Heart left ventricle (tissue), 16 donors: Measurements from ENCODE around the gene PATJ. TPM values are rescaled to one million over a fixed set of nuclear protein-coding genes. Genes with fewer than 3 reads are reported as not detected.

Source experiments
- ATAC-seq, 4 donors: fragments of 200-7000 bp; cut with Tn5 transposase; one replicate each; pipeline ENCODE4 v1.9.1; 2020 to 2022; ENCODE audit warnings: moderate library complexity in 4 of 4, mild to moderate bottlenecking in 3 of 4, moderate number of reproducible peaks in 1 of 4
- DNase-seq, 5 donors: peaks; one replicate each; pipeline ENCODE4 v3.0.0-alpha.2; 2020
- H3K27ac ChIP-seq, 12 donors: fragments of 200-600 bp; sonication (generic) in 4 of 12; one replicate each; pipeline versions ENCODE4 v1.5.0 to v1.8.0; 2016 to 2022; ENCODE audit warnings: mild to moderate bottlenecking in 2 of 12
- H3K27me3 ChIP-seq, 9 donors: fragments of 200-600 bp; sonication (generic) in 2 of 9; one replicate each; pipeline versions ENCODE4 v1.5.1 to v1.8.0; 2016 to 2022; ENCODE audit warnings: mild to moderate bottlenecking in 3 of 9
- H3K36me3 ChIP-seq, 9 donors: fragments of 200-600 bp; sonication (generic) in 2 of 9; one replicate each; pipeline versions ENCODE4 v1.5.0 to v1.8.0; 2018 to 2022; ENCODE audit warnings: mild to moderate bottlenecking in 2 of 9
- H3K4me1 ChIP-seq, 12 donors: fragments of 200-600 bp; sonication (generic) in 4 of 12; one replicate each; pipeline versions ENCODE4 v1.5.0 to v1.8.0; 2016 to 2022; ENCODE audit warnings: mild to moderate bottlenecking in 3 of 12
- H3K4me3 ChIP-seq, 12 donors: fragments of 200-600 bp; sonication (generic) in 4 of 12; one replicate each; pipeline versions ENCODE4 v1.5.0 to v1.8.0; 2017 to 2022; ENCODE audit warnings: mild to moderate bottlenecking in 9 of 12, moderate library complexity in 4 of 12
- H3K9me3 ChIP-seq, 12 donors: fragments of 200-600 bp; sonication (generic) in 4 of 12; one replicate each; pipeline versions ENCODE4 v1.5.0 to v1.8.0; 2016 to 2022; ENCODE audit warnings: mild to moderate bottlenecking in 1 of 12
- POLR2A ChIP-seq, 2 donors: fragments of 450-650 bp; IDR thresholded peaks; one replicate each; pipeline ENCODE4 v1.6.1; 2017; ENCODE audit warnings: antibody characterized with exemption in 2 of 2, mild to moderate bottlenecking in 2 of 2, moderate library complexity in 2 of 2
- WGBS, 4 donors: extraction: QIAGEN DNeasy Blood & Tissue Kit in 2 of 4; methylation state at CpG; one replicate each; pipeline versions ENCODE4 v1.1.5 to v1.1.7; 2013 to 2018; 5-methylcytosine and 5-hydroxymethylcytosine counted together
- intact Hi-C, 10 donors: fragments of 100-400 bp; cut with DNase I; formaldehyde crosslinking; loops; one replicate each; pipeline versions ENCODE4 v1.11.1 to v1.14.2; 2022
- polyA plus RNA-seq, 2 donors: library from polyadenylated mRNA; stranded (reverse); fragments of 200-250 nt; gene quantifications; one replicate each; pipeline ENCODE4 v1.2.3, GENCODE V29; 2013
- total RNA-seq, 9 donors: library from RNA; depleted of rRNA in 2 of 9; stranded (reverse); fragments of >200 nt in 2 of 9; fragmentation: NEBNext Ultra II Directional in 3 of 9; extraction: Animal tissue kit (Norgen Biotek cat#: 25700) in 3 of 9; gene quantifications; one replicate each; pipeline versions ENCODE4 v1.1.0 to v1.2.4, GENCODE V29; 2016 to 2023
- TF ChIP-seq, protein P1 (sequence below), 12 donors: fragments of 200-600 bp; sonication (generic) in 4 of 12; IDR thresholded peaks; one replicate each; pipeline versions ENCODE4 v1.5.0 to v1.8.0; 2018 to 2022; ENCODE audit warnings: antibody characterized with exemption in 12 of 12, mild to moderate bottlenecking in 5 of 12
- donor health status: ischemic (EF 13 %, LVEDD 7.1; RV severe dilation, severe dysfunction).
- donor health status: healthy with polysubstance abuse.
- donor health status: DM: no; HTN: yes; CAD: no.
- donor health status: DM: no; HTN: no; CAD: no.
- donor health status: ischemic (EF 25% LVEDD 6.9; RV normal size, moderate dysfunction).
- donor health status: ischemic (EF 25% LVEDD 5.7; RV mildly dilated, moderate dysfunction).
- donor health status: healthy.
- donor health status: DM: yes; HTN: yes; CAD: no.
- donor health status: ischemic (EF 35%, LVEDD 5.7; RV mildly dilated, moderate dysfunction).
- donor health status: nonischemic (EF 11% LVEDD 7.7; RV severe dilation, severe dysfunction).
- donor health status: DM: yes; HTN: yes; CAD: no.
- donor health status: PGD.
- donor health status: ischemic (EF 29% LVEDD 5.4; RV normal size, mild dysfunction).
- donor health status: nonischemic (EF 23%, LVEDD 6.1; RV moderate dilation, normal function).

PATJ gene
- total and polyA plus RNA-seq, 11 donors, result 6.6 to 190 (median 105) TPM

- Histone ChIP-seq H3K9me3 (no peaks in the 10 kb centered on the region), H3K27ac (no peak overlapping the region), H3K36me3 (peaks cover 0 to 13% (median 0%) of the 10 kb centered on the region in 9 donors), H3K4me3 (no peak overlapping the region), H3K27me3 (no peaks in the 10 kb centered on the region), H3K4me1 (peaks cover 0 to 9% (median 0%) of the 10 kb centered on the region in 12 donors)
- WGBS, 4 donors, result 67 to 96% (median 78%) methylated on average over 1 of the region's 1 CpG
- intact Hi-C loops, result no loop called here
- DNase-seq (no peak), ATAC-seq (no peak)
- TF ChIP-seq POLR2A (IDR thresholded peaks at IDR 0.05), result no peak
- TF ChIP-seq, protein P1, sequence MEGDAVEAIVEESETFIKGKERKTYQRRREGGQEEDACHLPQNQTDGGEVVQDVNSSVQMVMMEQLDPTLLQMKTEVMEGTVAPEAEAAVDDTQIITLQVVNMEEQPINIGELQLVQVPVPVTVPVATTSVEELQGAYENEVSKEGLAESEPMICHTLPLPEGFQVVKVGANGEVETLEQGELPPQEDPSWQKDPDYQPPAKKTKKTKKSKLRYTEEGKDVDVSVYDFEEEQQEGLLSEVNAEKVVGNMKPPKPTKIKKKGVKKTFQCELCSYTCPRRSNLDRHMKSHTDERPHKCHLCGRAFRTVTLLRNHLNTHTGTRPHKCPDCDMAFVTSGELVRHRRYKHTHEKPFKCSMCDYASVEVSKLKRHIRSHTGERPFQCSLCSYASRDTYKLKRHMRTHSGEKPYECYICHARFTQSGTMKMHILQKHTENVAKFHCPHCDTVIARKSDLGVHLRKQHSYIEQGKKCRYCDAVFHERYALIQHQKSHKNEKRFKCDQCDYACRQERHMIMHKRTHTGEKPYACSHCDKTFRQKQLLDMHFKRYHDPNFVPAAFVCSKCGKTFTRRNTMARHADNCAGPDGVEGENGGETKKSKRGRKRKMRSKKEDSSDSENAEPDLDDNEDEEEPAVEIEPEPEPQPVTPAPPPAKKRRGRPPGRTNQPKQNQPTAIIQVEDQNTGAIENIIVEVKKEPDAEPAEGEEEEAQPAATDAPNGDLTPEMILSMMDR (IDR thresholded peaks at IDR 0.05), result no peak
Measured at GRCh38 chr1:61995641-61996040, 253.4 kb downstream of the PATJ start.

GRCh38 chr1:61997123-61997522 lies 254.8 kb downstream of the PATJ start:
- DNase-seq (no peak), ATAC-seq (peak in 1 of 4 donors; percentile 24)
- 62 to 88% (median 79%) methylated on average over 3 of the region's 3 CpGs for WGBS, 4 donors
- TF ChIP-seq, protein P1 (IDR thresholded peaks at IDR 0.05), result no peak
- TF ChIP-seq POLR2A (IDR thresholded peaks at IDR 0.05), result no peak
- Histone ChIP-seq H3K27ac (no peak overlapping the region), H3K4me1 (peaks cover 0 to 9% (median 0%) of the 10 kb centered on the region in 12 donors), H3K9me3 (no peaks in the 10 kb centered on the region), H3K4me3 (no peak overlapping the region), H3K36me3 (peaks cover 0 to 11% (median 0%) of the 10 kb centered on the region in 9 donors), H3K27me3 (no peaks in the 10 kb centered on the region)
- intact Hi-C loops, result no loop called here

DNA sequence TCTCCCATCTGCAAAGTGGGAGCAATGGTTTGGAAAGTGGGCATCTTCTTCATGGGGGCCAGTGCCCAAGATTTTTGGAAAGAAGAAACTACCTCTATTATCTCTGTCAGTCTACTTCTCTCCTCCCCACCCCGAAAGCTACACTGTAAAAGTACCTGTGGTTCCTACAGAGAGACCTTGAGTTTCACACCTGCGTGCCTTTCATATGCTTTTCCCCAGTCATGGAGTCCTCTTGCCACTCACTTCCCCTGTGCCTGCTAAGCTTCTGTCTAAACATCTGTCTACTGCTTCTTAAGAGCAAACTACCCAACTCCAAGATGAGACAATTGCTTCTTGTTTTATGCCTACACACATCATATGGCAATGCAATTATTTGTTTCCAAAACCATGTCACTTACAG lies 261.5 kb downstream of the PATJ start:
- WGBS, 4 donors, result 83 to 92% (median 87%) methylated on average over 2 of the region's 2 CpGs
- H3K27me3 ChIP-seq, result no peaks in the 10 kb centered on the region
- ATAC-seq, result no peak
- H3K27ac ChIP-seq, result no peak overlapping the region
- no peak overlapping the region for H3K4me3 ChIP-seq
- peaks cover 0 to 4% (median 0%) of the 10 kb centered on the region in 9 donors for H3K36me3 ChIP-seq
- intact Hi-C loops, result no loop called here
- H3K4me1 ChIP-seq, result no peaks in the 10 kb centered on the region
- TF ChIP-seq, protein P1 (IDR thresholded peaks at IDR 0.05), result no peak
- no peak for TF ChIP-seq POLR2A (IDR thresholded peaks at IDR 0.05)
- no peaks in the 10 kb centered on the region for H3K9me3 ChIP-seq
- DNase-seq, result no peak

DNA sequence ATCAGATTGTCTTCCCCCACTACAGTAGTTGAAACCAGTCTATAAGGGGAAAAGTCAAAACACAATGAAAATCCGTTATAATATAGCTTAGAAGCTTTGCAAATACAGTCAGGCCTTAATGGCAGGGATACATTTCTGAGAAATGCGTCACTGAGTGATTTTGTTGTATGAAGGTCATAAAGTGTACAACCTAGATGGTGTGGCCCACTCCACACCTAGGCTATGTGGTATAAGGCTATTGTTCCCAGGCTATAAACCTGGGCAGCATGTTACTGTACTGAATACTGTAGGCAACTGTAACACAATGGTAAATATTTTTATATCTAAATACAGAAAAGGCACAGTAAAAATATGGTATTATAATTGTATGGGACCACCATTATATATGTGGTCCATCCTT lies 264.4 kb downstream of the PATJ start:
- Histone ChIP-seq H3K36me3 (peaks cover 0 to 4% (median 0%) of the 10 kb centered on the region in 9 donors), H3K4me3 (no peak overlapping the region), H3K9me3 (no peaks in the 10 kb centered on the region), H3K27ac (no peak overlapping the region), H3K4me1 (no peaks in the 10 kb centered on the region), H3K27me3 (no peaks in the 10 kb centered on the region)
- no peak for DNase-seq
- TF ChIP-seq, protein P1 (IDR thresholded peaks at IDR 0.05), result no peak
- TF ChIP-seq POLR2A (IDR thresholded peaks at IDR 0.05), result no peak
- no peak for ATAC-seq
- intact Hi-C loops, result no loop called here
- 73 to 96% (median 84%) methylated on average over 2 of the region's 2 CpGs for WGBS, 4 donors
